ENCODE results near the gene CA4.
"Not testable (repeated sequence)": the region's sequence is repeated elsewhere in the genome, so short reads cannot be mapped to it uniquely, and the experiment has no call there.

DNA sequence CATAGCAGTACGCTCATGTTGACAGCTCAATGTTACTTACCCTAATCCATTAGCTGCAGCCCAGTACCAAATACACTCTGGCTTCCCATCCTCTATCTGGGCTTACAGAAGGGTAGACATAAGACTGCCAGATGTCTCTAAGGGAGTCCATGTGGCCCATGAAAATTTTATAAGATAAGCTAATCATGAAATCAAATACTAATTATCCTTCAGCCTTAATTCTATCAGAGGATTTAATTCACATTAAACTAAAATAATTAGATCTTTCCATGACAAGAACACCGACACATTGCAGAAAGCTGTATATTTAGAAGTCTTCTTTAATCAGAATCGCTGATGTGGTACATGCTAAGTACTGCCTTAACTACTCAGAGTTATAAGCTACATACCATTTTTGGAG is 43.3 kb downstream of the CA4 start:
- TF ChIP-seq, protein P1, sequence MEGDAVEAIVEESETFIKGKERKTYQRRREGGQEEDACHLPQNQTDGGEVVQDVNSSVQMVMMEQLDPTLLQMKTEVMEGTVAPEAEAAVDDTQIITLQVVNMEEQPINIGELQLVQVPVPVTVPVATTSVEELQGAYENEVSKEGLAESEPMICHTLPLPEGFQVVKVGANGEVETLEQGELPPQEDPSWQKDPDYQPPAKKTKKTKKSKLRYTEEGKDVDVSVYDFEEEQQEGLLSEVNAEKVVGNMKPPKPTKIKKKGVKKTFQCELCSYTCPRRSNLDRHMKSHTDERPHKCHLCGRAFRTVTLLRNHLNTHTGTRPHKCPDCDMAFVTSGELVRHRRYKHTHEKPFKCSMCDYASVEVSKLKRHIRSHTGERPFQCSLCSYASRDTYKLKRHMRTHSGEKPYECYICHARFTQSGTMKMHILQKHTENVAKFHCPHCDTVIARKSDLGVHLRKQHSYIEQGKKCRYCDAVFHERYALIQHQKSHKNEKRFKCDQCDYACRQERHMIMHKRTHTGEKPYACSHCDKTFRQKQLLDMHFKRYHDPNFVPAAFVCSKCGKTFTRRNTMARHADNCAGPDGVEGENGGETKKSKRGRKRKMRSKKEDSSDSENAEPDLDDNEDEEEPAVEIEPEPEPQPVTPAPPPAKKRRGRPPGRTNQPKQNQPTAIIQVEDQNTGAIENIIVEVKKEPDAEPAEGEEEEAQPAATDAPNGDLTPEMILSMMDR (IDR thresholded peaks at IDR 0.05), result not testable (repeated sequence)
- not testable (repeated sequence) for TF ChIP-seq TCF7L2, POLR2AphosphoS5 (IDR thresholded peaks at IDR 0.05; ENCODE audit: low read depth, low read length)

All from Panc1 (cell line).